Neural cell (in vitro differentiated cells): ENCODE measurements around the gene HAS3.

Experiments used
- SMC3 ChIP-seq: fragments of 450-650 bp; conservative IDR thresholded peaks from 2 replicates; pipeline ENCODE4 v1.6.1; 2014; ENCODE audit warnings: antibody characterized with exemption, mild to moderate bottlenecking, moderate library complexity; ENCODE audit not compliant: poor library complexity
- TF ChIP-seq, protein P1 (sequence below): fragments of 450-650 bp; IDR thresholded peaks from 2 replicates; pipeline ENCODE4 v1.5.1; 2014; ENCODE audit warnings: antibody characterized with exemption, mild to moderate bottlenecking, moderate library complexity; ENCODE audit not compliant: poor library complexity, severe bottlenecking

DNA sequence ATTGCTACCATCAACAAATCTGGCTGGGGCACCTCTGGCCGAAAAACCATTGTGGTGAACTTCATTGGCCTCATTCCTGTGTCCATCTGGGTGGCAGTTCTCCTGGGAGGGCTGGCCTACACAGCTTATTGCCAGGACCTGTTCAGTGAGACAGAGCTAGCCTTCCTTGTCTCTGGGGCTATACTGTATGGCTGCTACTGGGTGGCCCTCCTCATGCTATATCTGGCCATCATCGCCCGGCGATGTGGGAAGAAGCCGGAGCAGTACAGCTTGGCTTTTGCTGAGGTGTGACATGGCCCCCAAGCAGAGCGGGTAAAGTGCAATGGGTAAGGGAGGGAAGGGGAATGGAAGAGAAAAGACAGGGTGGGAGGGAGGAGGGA, 9.5 kb downstream of the HAS3 start:
- TF ChIP-seq, protein P1, sequence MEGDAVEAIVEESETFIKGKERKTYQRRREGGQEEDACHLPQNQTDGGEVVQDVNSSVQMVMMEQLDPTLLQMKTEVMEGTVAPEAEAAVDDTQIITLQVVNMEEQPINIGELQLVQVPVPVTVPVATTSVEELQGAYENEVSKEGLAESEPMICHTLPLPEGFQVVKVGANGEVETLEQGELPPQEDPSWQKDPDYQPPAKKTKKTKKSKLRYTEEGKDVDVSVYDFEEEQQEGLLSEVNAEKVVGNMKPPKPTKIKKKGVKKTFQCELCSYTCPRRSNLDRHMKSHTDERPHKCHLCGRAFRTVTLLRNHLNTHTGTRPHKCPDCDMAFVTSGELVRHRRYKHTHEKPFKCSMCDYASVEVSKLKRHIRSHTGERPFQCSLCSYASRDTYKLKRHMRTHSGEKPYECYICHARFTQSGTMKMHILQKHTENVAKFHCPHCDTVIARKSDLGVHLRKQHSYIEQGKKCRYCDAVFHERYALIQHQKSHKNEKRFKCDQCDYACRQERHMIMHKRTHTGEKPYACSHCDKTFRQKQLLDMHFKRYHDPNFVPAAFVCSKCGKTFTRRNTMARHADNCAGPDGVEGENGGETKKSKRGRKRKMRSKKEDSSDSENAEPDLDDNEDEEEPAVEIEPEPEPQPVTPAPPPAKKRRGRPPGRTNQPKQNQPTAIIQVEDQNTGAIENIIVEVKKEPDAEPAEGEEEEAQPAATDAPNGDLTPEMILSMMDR: no peak
- no peak for TF ChIP-seq SMC3
